ENCODE measurements around the gene DTNBP1. TPM values are rescaled to one million over a fixed set of nuclear protein-coding genes. Genes with fewer than 3 reads are reported as not detected.

DTNBP1 gene
- total and polyA plus RNA-seq, 4 donors, result 3.1 to 6.0 (median 4.3) TPM

- H3K27ac ChIP-seq (ENCODE audit: low read depth in 1 of 2, low read length in 2 of 2), result peak overlapping the region in 1 of 2 donors; percentile 63
- WGBS, result 94% methylated on average over 18 of the region's 18 CpGs
Observed at GRCh38 chr6:15512126-15512525, 150.7 kb downstream of the DTNBP1 start.

GRCh38 chr6:15511248-15512125 is 151.3 kb downstream of the DTNBP1 start:
- H3K4me1 ChIP-seq (ENCODE audit: control insufficient read depth in 4 of 4, insufficient read depth in 4 of 4, low read length in 3 of 4), result peaks cover 0 to 14% (median 8%) of the 10 kb centered on the region in 4 donors
- WGBS, result 70% methylated on average over 14 of the region's 14 CpGs
- peak overlapping the region in 1 of 2 donors; percentile 63 for H3K27ac ChIP-seq (ENCODE audit: low read depth in 1 of 2, low read length in 2 of 2)
- H3K9me3 ChIP-seq (ENCODE audit: control insufficient read depth in 4 of 4, low read length in 3 of 4), result no peaks in the 10 kb centered on the region
- H3K27me3 ChIP-seq (ENCODE audit: control insufficient read depth in 4 of 4, insufficient read depth in 4 of 4, low read length in 3 of 4), result no peaks in the 10 kb centered on the region
- no peak overlapping the region for H3K4me3 ChIP-seq (ENCODE audit: low read depth in 1 of 3, low read length in 3 of 3)
- no peak for DNase-seq (ENCODE audit: low spot score)
- TF ChIP-seq HNF4A (conservative IDR thresholded peaks at IDR 0.05), result peak; percentile 19 to 42
- TF ChIP-seq ZBTB33 (IDR thresholded peaks at IDR 0.05), result no peak
- TF ChIP-seq NR2F2 (IDR thresholded peaks at IDR 0.05), result no peak
- TF ChIP-seq SP1 (IDR thresholded peaks at IDR 0.05), result peak; percentile 51
- peak; percentile 72 to 87 for TF ChIP-seq RXRA (IDR thresholded peaks at IDR 0.05)
- no peak for TF ChIP-seq FOXA2 (IDR thresholded peaks at IDR 0.05)
- peak in 1 of 2 donors; percentile 11 for TF ChIP-seq RAD21 (IDR thresholded peaks at IDR 0.05)
- TF ChIP-seq ATF3 (IDR thresholded peaks at IDR 0.05), result peak; percentile 57
- TF ChIP-seq HNF4G (IDR thresholded peaks at IDR 0.05), result no peak
- TF ChIP-seq MAX (IDR thresholded peaks at IDR 0.05), result no peak
- TF ChIP-seq TAF1 (conservative IDR thresholded peaks at IDR 0.05), result no peak
- no peak for TF ChIP-seq EGR1 (IDR thresholded peaks at IDR 0.05; ENCODE audit: low read depth in 2 of 2)
- no peak for TF ChIP-seq GABPA (IDR thresholded peaks at IDR 0.05 in 1 of 2, conservative IDR thresholded peaks at IDR 0.05 in 1 of 2)
- no peak for TF ChIP-seq YY1 (IDR thresholded peaks at IDR 0.05)
- no peak for TF ChIP-seq REST (IDR thresholded peaks at IDR 0.05)
- TF ChIP-seq JUND (IDR thresholded peaks at IDR 0.05), result no peak
- TF ChIP-seq FOXA1 (IDR thresholded peaks at IDR 0.05), result no peak
- H3K9ac ChIP-seq (ENCODE audit: low read depth in 1 of 2, low read length in 2 of 2), result no peak overlapping the region
- H3K36me3 ChIP-seq (ENCODE audit: control insufficient read depth in 4 of 4, insufficient read depth in 3 of 4, low read depth in 1 of 4, low read length in 3 of 4), result peaks cover 0 to 13% (median 3%) of the 10 kb centered on the region in 4 donors

More at GRCh38 chr6:15512126-15512525, 150.7 kb downstream of the DTNBP1 start:
- no peaks in the 10 kb centered on the region for H3K9me3 ChIP-seq (ENCODE audit: control insufficient read depth in 4 of 4, low read length in 3 of 4)
- H3K36me3 ChIP-seq (ENCODE audit: control insufficient read depth in 4 of 4, insufficient read depth in 3 of 4, low read depth in 1 of 4, low read length in 3 of 4), result peaks cover 1 to 14% (median 4%) of the 10 kb centered on the region in 4 donors
- DNase-seq (ENCODE audit: low spot score), result no peak
- TF ChIP-seq FOXA2 (IDR thresholded peaks at IDR 0.05) (no peak), HNF4G (IDR thresholded peaks at IDR 0.05) (no peak), RAD21 (IDR thresholded peaks at IDR 0.05) (peak in 1 of 2 donors; percentile 5), EGR1 (IDR thresholded peaks at IDR 0.05; ENCODE audit: low read depth in 2 of 2) (no peak)
- H3K9ac ChIP-seq (ENCODE audit: low read depth in 1 of 2, low read length in 2 of 2), result no peak overlapping the region
- peaks cover 0 to 14% (median 8%) of the 10 kb centered on the region in 4 donors for H3K4me1 ChIP-seq (ENCODE audit: control insufficient read depth in 4 of 4, insufficient read depth in 4 of 4, low read length in 3 of 4)
- no peak overlapping the region for H3K4me3 ChIP-seq (ENCODE audit: low read depth in 1 of 3, low read length in 3 of 3)
- H3K27me3 ChIP-seq (ENCODE audit: control insufficient read depth in 4 of 4, insufficient read depth in 4 of 4, low read length in 3 of 4), result no peaks in the 10 kb centered on the region

Measured in liver (tissue), 9 donors.